NCI-H510A (cell line): ENCODE results near the gene RALB.

ENCODE experiments used
- DNase-seq: peaks from one replicate; lab custom pipeline; 2025; lab: John Stamatoyannopoulos, UW

The RALB gene

DNA sequence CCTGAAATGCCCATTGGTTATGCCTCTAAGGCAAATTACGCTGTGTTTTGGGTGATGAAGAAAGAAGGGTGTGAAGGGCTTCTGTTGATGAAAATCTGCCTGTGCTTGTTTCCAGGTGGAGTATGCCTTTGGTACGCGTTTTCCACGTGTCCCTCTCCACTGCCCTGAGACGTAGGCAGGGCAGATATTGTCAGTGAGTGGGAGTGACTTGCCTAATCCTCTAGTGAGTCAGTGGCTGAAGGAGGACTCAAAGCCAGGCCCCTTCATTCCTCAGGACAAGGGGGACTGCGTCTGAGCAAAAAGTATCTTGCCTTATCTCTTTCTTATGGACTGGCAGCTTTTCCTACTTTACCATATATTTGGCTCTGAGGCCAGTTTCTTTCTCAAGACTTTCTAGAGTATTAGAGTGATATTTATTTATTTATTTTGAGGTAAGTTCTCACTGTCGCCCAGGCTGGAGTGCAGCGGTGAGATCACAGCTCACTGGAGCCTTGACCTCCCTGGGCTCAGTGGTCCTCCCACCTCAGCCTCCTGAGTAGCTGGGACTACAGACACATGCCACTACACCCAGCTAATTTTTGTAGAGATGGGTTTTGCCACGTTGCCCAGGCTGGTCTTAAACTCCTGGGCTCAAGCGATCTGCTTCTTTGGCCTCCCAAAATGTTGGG, 10.2 kb downstream of the RALB start:
- DNase-seq: no peak

- DNase-seq: no peak
Observed at GRCh38 chr2:120265006-120265405, 12.4 kb downstream of the RALB start.

GRCh38 chr2:120267348-120267747, 14.7 kb downstream of the RALB start:
- DNase-seq: no peak

GRCh38 chr2:120269076-120269744, 16.6 kb downstream of the RALB start:
- DNase-seq: no peak

DNA sequence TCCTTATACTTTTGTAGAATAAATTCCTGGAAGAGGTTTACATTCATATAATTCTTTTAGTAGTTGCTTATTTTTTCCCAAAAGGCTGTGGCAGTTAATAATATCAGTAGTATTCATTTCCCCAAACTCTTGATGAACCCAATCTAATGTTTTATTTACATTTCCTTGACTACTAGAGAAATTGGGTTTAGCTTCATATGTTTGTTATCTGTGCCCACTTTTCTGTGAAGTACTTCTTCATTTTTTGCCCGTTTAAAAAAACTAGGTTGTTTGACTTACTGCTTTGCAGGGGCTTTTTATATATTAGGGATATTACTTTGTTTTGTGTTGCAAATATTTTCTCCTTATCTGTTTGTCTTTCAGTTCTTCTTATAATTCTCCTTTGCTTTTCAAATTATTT, 17.2 kb downstream of the RALB start:
- DNase-seq: no peak

GRCh38 chr2:120271711-120272379, 19.2 kb downstream of the RALB start:
- no peak for DNase-seq

- no peak for DNase-seq
Observed at GRCh38 chr2:120272763-120273481, 20.3 kb downstream of the RALB start.

DNA sequence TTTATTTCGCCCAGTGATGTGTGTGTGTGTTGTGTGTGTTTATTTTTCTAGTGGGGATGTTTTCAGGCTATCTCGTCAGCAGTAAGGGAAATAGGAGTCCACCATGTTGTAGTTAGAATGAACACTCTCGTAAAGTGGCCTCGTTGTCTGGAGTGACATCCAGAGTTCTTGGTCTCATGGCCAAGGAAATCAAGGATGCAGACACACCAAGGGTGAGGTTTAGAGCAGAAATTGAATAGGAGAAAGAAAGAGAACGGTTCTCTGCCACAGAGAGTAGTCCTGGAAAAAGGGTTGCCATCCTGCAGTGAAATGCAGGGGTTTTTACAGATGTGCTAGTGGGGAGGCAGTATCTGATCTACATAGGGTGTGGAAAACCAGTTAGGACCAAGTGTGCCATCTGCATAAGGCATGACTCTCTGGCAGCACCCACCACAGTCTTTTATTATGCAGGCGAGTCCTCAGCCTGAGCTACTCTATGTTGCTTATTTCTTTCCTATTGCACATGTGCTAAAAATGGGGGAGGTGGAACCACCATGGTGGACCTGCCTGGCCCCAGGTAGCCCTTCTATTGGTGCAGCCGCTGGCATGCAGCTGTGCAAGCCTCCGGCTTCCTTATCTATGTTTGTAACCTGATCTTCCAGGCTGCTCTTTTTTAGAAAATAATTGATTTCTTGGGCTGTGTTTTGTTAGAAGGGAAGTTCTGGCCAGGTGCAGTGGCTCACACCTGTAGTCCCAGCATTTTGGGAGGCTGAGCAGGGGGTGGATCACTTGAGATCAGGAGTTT, 23.2 kb downstream of the RALB start:
- no peak for DNase-seq

DNA sequence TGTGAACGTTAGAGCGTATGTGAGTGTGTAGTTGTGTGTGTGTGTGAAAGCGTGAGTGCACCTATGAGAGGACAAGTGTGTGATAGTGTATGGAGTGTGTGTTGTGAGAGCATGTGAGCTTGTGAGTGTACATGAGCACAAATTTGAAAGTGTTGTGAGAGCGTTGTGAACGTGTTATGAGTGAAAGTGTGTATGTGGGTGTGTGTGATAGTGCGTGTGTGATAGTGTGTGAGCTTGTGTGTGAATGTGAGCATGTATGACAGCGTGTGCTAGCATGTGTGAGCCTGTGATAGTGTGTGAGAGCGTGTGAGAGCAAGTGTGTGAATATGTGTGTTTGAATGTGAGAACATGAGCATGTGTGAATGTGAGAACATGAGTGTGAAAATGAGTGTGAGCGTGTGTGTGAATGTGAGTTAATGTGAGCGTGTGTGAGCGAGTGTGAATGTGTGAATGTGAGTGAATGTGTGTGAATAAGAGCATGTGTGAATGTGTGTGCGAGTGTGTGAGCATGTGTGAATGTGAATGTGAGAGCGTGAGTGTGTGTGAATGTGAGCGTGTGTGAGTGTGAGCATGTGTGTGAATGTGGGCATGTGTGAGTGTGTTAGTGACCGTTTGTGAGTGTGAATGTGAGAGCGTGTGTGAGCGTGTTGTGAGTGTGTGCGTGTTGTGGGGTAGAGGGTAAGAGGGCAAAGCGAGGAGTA, 25.0 kb downstream of the RALB start:
- DNase-seq: no peak

DNA sequence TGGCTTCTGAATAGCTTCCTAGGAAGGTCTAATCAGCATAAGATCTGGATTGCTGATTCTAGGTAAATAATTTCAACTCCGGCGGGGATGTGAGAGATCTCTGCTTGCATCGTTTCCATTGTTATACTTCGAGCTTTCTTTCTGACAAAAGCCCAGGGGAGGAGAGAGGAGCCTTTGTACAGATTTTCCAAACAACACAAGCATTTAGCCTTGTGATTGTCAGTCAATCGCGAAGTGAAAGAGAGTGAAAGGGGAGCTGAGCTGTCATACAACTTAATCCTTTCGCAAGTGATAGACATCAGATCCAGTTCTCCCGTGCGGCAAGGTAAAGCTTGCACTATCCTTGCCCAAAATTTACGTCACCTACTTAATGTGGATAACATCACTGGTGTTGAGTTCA, 26.2 kb downstream of the RALB start:
- no peak for DNase-seq

GRCh38 chr2:120279708-120280107, 27.1 kb downstream of the RALB start:
- no peak for DNase-seq

GRCh38 chr2:120283649-120284048, 31.0 kb downstream of the RALB start:
- no peak for DNase-seq

DNA sequence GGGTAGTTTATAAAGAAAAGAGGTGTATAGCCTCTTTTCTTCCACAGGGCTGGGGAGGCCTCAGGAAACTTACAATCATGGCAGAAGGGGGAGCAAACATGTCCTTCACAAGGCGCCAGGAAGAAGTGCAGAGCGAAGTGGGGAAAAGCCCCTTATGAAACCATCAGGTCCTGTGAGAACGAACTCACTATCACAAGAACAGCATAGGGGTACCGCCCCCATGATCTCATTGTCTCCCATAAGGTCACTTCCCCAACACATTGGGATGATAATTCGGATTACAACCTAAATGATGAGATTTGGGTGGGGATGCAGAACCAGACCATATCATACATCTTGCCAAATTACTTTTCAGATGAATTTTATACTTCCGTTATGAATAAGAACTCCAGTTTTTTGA, 32.4 kb downstream of the RALB start:
- no peak for DNase-seq

- DNase-seq: no peak
Observed at GRCh38 chr2:120287183-120288015, 34.7 kb downstream of the RALB start.

GRCh38 chr2:120288016-120288373, 35.3 kb downstream of the RALB start:
- no peak for DNase-seq

DNA sequence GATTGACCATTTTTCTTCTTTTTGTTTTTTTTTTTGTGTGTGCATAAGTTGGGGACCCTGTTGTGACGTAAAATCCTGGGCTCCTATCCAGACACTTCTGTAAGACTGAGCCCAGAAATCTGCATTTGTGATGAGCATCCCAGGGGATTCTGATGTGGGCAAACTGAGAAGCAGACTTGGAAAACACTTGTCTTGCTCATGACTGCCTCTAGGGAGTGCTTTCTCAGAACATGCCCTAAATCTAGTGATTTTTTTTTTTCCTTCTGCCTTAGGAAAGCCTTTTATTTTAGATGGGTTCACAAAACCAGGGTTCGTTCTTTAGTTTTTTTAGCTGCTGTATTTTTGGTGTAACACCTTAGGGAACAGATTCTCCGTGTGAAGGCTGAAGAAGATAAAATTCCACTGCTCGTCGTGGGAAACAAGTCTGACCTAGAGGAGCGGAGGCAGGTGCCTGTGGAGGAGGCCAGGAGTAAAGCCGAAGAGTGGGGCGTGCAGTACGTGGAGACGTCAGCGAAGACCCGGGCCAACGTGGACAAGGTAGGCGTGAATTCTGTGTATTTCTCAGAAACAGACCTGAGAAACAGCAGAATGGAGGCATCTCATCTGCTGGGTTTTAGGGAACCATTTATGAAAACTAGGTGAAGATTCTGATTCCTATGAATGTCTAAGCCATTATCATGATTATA, 36.7 kb downstream of the RALB start:
- DNase-seq: no peak

GRCh38 chr2:120290737-120291136, 38.1 kb downstream of the RALB start:
- DNase-seq: no peak

- DNase-seq: no peak
Observed at GRCh38 chr2:120291401-120292311, 39.0 kb downstream of the RALB start.
